Measurements from ENCODE around the gene KLK6.

The KLK6 gene

DNA sequence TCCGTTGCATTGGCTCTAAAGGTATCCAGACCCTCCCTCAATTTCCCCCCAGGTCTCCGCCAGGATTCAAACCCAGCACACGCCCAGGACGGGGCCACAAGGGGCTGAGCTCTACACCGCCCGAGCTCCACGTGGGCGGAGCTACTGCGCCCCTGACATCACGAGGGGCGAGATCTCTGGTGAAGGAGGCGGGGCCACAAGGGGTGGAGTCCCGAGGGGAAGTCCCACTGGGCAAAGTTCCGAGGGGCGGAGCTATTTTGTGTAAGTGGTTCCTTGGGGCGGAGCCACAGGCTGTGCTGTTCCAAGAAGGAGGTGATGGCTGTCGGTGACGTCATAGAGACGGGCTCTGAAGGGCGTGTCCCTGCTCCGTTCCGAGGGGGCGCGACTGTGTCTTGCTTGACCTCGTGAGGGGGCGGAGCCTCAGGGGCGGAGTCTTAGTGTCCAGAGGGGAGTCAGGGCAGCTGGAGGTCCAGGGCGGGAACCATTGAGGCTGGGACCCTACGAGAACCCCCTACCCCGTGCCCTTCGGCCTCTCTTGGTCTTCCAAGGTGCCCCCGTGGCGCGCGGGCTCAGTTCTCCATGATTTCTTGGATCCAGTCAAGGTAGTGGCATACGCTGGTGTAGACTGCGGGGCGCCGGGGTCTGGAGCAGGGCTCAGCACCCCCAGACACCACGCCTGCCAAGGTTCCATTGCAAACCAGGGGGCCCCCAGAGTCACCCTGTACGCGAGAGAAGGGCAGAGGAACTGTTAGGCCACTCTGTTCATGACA is 33.3 kb upstream of the KLK6 start:
- TF ChIP-seq, protein P1, sequence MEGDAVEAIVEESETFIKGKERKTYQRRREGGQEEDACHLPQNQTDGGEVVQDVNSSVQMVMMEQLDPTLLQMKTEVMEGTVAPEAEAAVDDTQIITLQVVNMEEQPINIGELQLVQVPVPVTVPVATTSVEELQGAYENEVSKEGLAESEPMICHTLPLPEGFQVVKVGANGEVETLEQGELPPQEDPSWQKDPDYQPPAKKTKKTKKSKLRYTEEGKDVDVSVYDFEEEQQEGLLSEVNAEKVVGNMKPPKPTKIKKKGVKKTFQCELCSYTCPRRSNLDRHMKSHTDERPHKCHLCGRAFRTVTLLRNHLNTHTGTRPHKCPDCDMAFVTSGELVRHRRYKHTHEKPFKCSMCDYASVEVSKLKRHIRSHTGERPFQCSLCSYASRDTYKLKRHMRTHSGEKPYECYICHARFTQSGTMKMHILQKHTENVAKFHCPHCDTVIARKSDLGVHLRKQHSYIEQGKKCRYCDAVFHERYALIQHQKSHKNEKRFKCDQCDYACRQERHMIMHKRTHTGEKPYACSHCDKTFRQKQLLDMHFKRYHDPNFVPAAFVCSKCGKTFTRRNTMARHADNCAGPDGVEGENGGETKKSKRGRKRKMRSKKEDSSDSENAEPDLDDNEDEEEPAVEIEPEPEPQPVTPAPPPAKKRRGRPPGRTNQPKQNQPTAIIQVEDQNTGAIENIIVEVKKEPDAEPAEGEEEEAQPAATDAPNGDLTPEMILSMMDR (IDR thresholded peaks at IDR 0.05; ENCODE audit: low read depth, low read length) = no peak
- in situ Hi-C loops (cut with HindIII; ENCODE audit: low sequenced_read_pairs) = no loop called here
- H3K4me3 ChIP-seq (ENCODE audit: low read depth, low read length) = no peak overlapping the region
- DNase-seq (ENCODE audit: low read depth, low spot score) = no peak

GRCh38 chr19:51002089-51002532 is 32.7 kb upstream of the KLK6 start:
- DNase-seq (ENCODE audit: low read depth, low spot score) = no peak
- TF ChIP-seq, protein P1 (IDR thresholded peaks at IDR 0.05; ENCODE audit: low read depth, low read length) = no peak
- in situ Hi-C loops (cut with HindIII; ENCODE audit: low sequenced_read_pairs) = no loop called here
- no peak overlapping the region for H3K4me3 ChIP-seq (ENCODE audit: low read depth, low read length)

DNA sequence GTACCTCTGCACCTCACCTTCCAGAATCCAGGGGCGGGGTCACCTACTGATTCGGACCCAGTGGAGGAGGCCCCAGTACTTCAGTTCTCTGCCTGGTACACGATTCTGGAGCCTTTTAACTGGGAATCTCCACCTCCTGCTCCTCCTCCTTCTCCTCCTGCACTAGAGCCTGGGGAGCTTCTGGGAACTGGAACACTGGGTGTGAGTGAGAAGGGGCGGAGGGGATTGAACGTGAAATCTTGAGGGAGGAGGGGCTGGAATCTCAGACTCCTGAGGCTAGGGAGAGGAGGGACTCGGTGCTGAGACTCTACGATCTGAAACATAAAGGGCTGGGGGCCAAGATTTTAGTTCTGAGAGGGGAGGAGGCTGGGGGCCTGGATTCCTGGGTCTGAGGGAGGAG is 32.1 kb upstream of the KLK6 start, which contains the start of gene KLK8:
Gene KLK8, minus strand, starts transcription at position 90 of the 400 bp plus-strand sequence. CDS start 437 bp downstream, outside the sequence.
- in situ Hi-C loops (cut with HindIII; ENCODE audit: low sequenced_read_pairs) = no loop called here
- no peak within 1 kb of the TSS for H3K4me3 ChIP-seq (ENCODE audit: low read depth, low read length)
- TF ChIP-seq, protein P1 (IDR thresholded peaks at IDR 0.05; ENCODE audit: low read depth, low read length) = no peak
- no peak for DNase-seq (ENCODE audit: low read depth, low spot score)

GRCh38 chr19:51000981-51001380 is 31.6 kb upstream of the KLK6 start:
- no peak overlapping the region for H3K4me3 ChIP-seq (ENCODE audit: low read depth, low read length)
- TF ChIP-seq, protein P1 (IDR thresholded peaks at IDR 0.05; ENCODE audit: low read depth, low read length) = no peak
- no peak for DNase-seq (ENCODE audit: low read depth, low spot score)
- in situ Hi-C loops (cut with HindIII; ENCODE audit: low sequenced_read_pairs) = no loop called here

GRCh38 chr19:51000426-51000825 is 31.0 kb upstream of the KLK6 start:
- no peak overlapping the region for H3K4me3 ChIP-seq (ENCODE audit: low read depth, low read length)
- in situ Hi-C loops (cut with HindIII; ENCODE audit: low sequenced_read_pairs) = no loop called here

DNA sequence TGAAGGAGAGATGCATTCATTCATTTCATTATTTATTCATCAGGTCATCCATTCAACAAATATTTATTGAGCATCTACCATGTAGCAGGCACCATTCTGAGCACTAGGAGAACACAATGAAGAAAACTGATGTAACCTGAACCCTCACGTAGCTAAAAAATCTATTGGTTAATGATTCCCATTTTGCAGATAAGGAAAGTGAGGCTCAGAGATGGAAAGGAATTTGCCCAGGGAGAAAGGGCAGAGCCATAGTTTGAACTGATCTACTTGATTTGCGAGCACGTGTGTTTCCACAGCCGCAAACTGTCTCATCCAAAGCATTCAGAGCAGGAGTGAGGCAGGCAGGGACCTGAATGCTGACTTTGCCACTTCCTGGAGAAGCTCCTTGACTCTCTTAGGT is 29.3 kb upstream of the KLK6 start:
- in situ Hi-C loops (cut with HindIII; ENCODE audit: low sequenced_read_pairs) = no loop called here
- TF ChIP-seq, protein P1 (IDR thresholded peaks at IDR 0.05; ENCODE audit: low read depth, low read length) = no peak
- H3K4me3 ChIP-seq (ENCODE audit: low read depth, low read length) = no peak overlapping the region
- no peak for DNase-seq (ENCODE audit: low read depth, low spot score)

More at GRCh38 chr19:51000426-51000825, 31.0 kb upstream of the KLK6 start:
- TF ChIP-seq, protein P1 (IDR thresholded peaks at IDR 0.05; ENCODE audit: low read depth, low read length) = no peak
- no peak for DNase-seq (ENCODE audit: low read depth, low spot score)

All from astrocyte of the spinal cord (primary cell).